Sigmoid colon (tissue), 4 donors: ENCODE data around the gene FCHSD2.

Experiments
- CTCF ChIP-seq, 4 experiments: fragments of 450-650 bp in 3 of 4; fragments of 200-600 bp in 1 of 4; IDR thresholded peaks; one replicate each; pipeline ENCODE4 v1.5.1; 2016 to 2019; ENCODE audit warnings: antibody characterized with exemption in 4 of 4, mild to moderate bottlenecking in 3 of 4, moderate library complexity in 2 of 4
- EP300 ChIP-seq, 4 donors: sonication (generic); formaldehyde crosslinking; IDR thresholded peaks; one replicate each; pipeline ENCODE4 v1.6.1; 2017; ENCODE audit warnings: antibody characterized with exemption in 4 of 4
- POLR2A ChIP-seq, 2 donors: fragments of 450-650 bp; IDR thresholded peaks; one replicate each; pipeline ENCODE4 v1.6.1; 2016; ENCODE audit warnings: antibody characterized with exemption in 2 of 2, mild to moderate bottlenecking in 2 of 2, moderate library complexity in 2 of 2
- POLR2AphosphoS5 ChIP-seq, 4 donors: sonication (generic); formaldehyde crosslinking; IDR thresholded peaks; one replicate each; pipeline ENCODE4 v1.6.1; 2017; ENCODE audit warnings: antibody characterized with exemption in 4 of 4

GRCh38 chr11:72937439-72937838, 204.7 kb downstream of the FCHSD2 start:
- TF ChIP-seq CTCF (IDR thresholded peaks at IDR 0.05) (no peak), EP300 (IDR thresholded peaks at IDR 0.05) (no peak), POLR2AphosphoS5 (IDR thresholded peaks at IDR 0.05) (no peak), POLR2A (IDR thresholded peaks at IDR 0.05) (no peak)
